ENCODE measurements around the gene PAIP2. TPM values are rescaled to one million over a fixed set of nuclear protein-coding genes. Genes with fewer than 3 reads are reported as not detected.

The PAIP2 gene
- total RNA-seq, 1 experiment from 2014 or later: 73.6 TPM

GRCh38 chr5:139312075-139312474 is 29.6 kb upstream of the PAIP2 start:
- Histone ChIP-seq H3K4me1 (peaks cover 7% of the 10 kb centered on the region; the same call in 1 of the 2 replicates), H3K36me3 (ENCODE audit: control insufficient read depth, insufficient read depth, low read length) (peaks cover 2% of the 10 kb centered on the region; the same call in 1 of the 2 replicates), H3K27me3 (replicated peaks; ENCODE audit: control insufficient read depth, insufficient read depth, low read length) (no peaks in the 10 kb centered on the region), H3K9me3 (no peaks in the 10 kb centered on the region), H3K4me3 (ENCODE audit: low read depth, low read length) (no peak overlapping the region)
- H3K9me3 Mint-ChIP-seq (ENCODE audit: unreplicated experiment): no peaks in the 10 kb centered on the region
- BruUV-seq (replicated peaks): no TSS peak
- POLR2A ChIA-PET: interaction anchor here (0.6 to 0.7 kb wide), 2 partner anchors 30 to 838 kb away, joined by 5 read pairs; partner anchors contain the start of gene PAIP2
- H3K27ac Mint-ChIP-seq (ENCODE audit: unreplicated experiment): no peak overlapping the region
- TF ChIP-seq CTCF (IDR thresholded peaks at IDR 0.05; ENCODE audit: insufficient read depth in 1 of 2, low read depth in 1 of 2, low read length in 1 of 2, severe bottlenecking in 1 of 2, unreplicated experiment in 1 of 2): no peak
- peaks cover 10% of the 10 kb centered on the region for H3K4me1 Mint-ChIP-seq (ENCODE audit: low read depth, unreplicated experiment)
- DNase-seq: no peak
- intact Hi-C loops (cut with micrococcal nuclease; ENCODE audit: unreplicated experiment): no loop called here
- H3K4me3 Mint-ChIP-seq (ENCODE audit: unreplicated experiment): no peak overlapping the region
- CTCF ChIA-PET: no interaction called here
- peaks cover 67% of the 10 kb centered on the region for H3K36me3 Mint-ChIP-seq (ENCODE audit: insufficient read depth, unreplicated experiment)
- no peaks in the 10 kb centered on the region for H3K27me3 Mint-ChIP-seq (ENCODE audit: insufficient read depth, unreplicated experiment)

GRCh38 chr5:139314276-139314675 is 27.4 kb upstream of the PAIP2 start:
- Mint-ChIP-seq H3K27me3 (ENCODE audit: insufficient read depth, unreplicated experiment) (no peaks in the 10 kb centered on the region), H3K9me3 (ENCODE audit: unreplicated experiment) (no peaks in the 10 kb centered on the region), H3K4me3 (ENCODE audit: unreplicated experiment) (no peak overlapping the region), H3K27ac (ENCODE audit: unreplicated experiment) (no peak overlapping the region), H3K36me3 (ENCODE audit: insufficient read depth, unreplicated experiment) (peaks cover 72% of the 10 kb centered on the region), H3K4me1 (ENCODE audit: low read depth, unreplicated experiment) (peaks cover 1% of the 10 kb centered on the region)
- DNase-seq: no peak
- Histone ChIP-seq H3K36me3 (ENCODE audit: control insufficient read depth, insufficient read depth, low read length) (peaks cover 3% of the 10 kb centered on the region; the same call in 1 of the 2 replicates), H3K4me3 (ENCODE audit: low read depth, low read length) (no peak overlapping the region), H3K27me3 (replicated peaks; ENCODE audit: control insufficient read depth, insufficient read depth, low read length) (no peaks in the 10 kb centered on the region), H3K4me1 (peaks cover 7% of the 10 kb centered on the region; the same call in 1 of the 2 replicates), H3K9me3 (no peaks in the 10 kb centered on the region)
- TF ChIP-seq CTCF (IDR thresholded peaks at IDR 0.05; ENCODE audit: insufficient read depth in 1 of 2, low read depth in 1 of 2, low read length in 1 of 2, severe bottlenecking in 1 of 2, unreplicated experiment in 1 of 2): no peak
- CTCF ChIA-PET: interaction anchor here (0.6 kb wide), 1 partner anchor 28 kb away, joined by 8 read pairs; no protein-coding TSS in a partner anchor
- intact Hi-C loops (cut with micrococcal nuclease; ENCODE audit: unreplicated experiment): no loop called here
- POLR2A ChIA-PET: no interaction called here
- no TSS peak for BruUV-seq (replicated peaks)

- H3K27ac Mint-ChIP-seq (ENCODE audit: unreplicated experiment): no peak overlapping the region
- no peaks in the 10 kb centered on the region for H3K9me3 Mint-ChIP-seq (ENCODE audit: unreplicated experiment)
- TF ChIP-seq CTCF (IDR thresholded peaks at IDR 0.05; ENCODE audit: insufficient read depth in 1 of 2, low read depth in 1 of 2, low read length in 1 of 2, severe bottlenecking in 1 of 2, unreplicated experiment in 1 of 2): no peak
- DNase-seq: no peak
- intact Hi-C loops (cut with micrococcal nuclease; ENCODE audit: unreplicated experiment): no loop called here
- peaks cover 80% of the 10 kb centered on the region for H3K36me3 Mint-ChIP-seq (ENCODE audit: insufficient read depth, unreplicated experiment)
- no peaks in the 10 kb centered on the region for H3K4me1 Mint-ChIP-seq (ENCODE audit: low read depth, unreplicated experiment)
- Histone ChIP-seq H3K9me3 (no peaks in the 10 kb centered on the region), H3K4me1 (peaks cover 3% of the 10 kb centered on the region; the same call in 1 of the 2 replicates), H3K4me3 (ENCODE audit: low read depth, low read length) (no peak overlapping the region), H3K36me3 (ENCODE audit: control insufficient read depth, insufficient read depth, low read length) (peaks cover 3% of the 10 kb centered on the region; the same call in 1 of the 2 replicates), H3K27me3 (replicated peaks; ENCODE audit: control insufficient read depth, insufficient read depth, low read length) (no peaks in the 10 kb centered on the region)
- no peak overlapping the region for H3K4me3 Mint-ChIP-seq (ENCODE audit: unreplicated experiment)
- POLR2A ChIA-PET: no interaction called here
- BruUV-seq (replicated peaks): no TSS peak
- CTCF ChIA-PET: no interaction called here
- no peaks in the 10 kb centered on the region for H3K27me3 Mint-ChIP-seq (ENCODE audit: insufficient read depth, unreplicated experiment)
Measured at GRCh38 chr5:139315056-139315615, 26.5 kb upstream of the PAIP2 start.
